Suppressor macrophage (primary cell): ENCODE data around the gene SLC10A7.

Experiments used
- DNase-seq, 4 experiments: peaks; one replicate each; pipeline ENCODE4 v3.0.0-alpha.2; 2020 to 2022

The SLC10A7 gene

DNA sequence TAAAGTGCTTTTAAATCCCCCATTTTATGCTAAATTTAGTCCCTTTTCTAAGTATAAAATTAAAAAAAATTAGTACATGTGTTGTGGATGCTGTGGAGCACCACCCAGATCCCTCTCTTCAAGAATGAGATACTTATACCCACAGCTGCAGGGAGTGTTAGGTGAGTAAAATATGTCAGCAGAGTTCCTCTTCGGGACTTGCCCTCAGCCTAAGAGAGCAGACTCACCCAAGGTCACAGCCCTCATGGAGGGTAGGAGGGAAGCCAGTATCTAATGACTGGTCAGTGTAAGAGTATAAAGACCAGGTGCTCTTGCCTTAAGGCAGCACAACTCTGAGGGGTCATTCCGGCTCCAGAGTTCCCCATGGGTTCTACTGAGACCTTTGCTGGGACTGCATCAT is 218.9 kb downstream of the SLC10A7 start:
- DNase-seq, result no peak

DNA sequence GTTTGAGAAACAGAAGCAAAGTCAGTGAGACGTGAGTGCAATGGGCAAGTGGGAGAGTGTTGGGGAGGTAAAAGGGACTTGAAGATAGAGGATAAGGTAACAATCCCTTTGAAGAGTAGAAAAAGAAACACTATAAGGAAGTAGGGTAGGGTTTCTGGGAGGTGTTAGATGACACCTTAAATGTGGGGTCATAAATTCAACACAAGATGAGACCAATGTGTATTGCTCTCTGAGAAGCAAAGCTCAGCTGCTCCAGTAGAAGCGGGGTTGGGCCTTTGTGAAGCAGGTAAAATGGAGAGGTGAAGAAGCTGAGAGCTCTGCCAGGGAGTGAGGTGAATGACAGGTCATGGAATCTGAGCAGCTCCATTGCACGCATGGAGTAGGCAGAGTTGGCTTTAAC is 222.1 kb downstream of the SLC10A7 start:
- DNase-seq, result no peak

DNA sequence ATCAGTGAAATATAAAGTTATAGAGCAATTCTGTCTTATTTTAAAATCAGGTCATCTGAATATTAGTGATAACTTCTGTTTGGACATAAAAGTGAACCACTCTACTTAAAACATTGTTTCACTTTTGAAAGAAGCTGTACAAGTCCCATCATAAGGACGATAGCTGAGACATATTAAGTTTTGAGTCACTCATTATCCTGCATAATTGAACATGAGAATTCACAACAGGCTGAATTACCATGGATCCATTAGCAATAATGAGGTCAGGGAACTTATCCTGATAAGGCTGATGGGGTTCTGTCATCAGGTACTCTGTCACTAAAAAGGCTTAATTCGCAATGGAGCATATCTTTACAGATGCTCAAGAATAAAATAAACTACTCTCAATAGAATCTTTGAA is 227.0 kb downstream of the SLC10A7 start:
- DNase-seq, result no peak

DNA sequence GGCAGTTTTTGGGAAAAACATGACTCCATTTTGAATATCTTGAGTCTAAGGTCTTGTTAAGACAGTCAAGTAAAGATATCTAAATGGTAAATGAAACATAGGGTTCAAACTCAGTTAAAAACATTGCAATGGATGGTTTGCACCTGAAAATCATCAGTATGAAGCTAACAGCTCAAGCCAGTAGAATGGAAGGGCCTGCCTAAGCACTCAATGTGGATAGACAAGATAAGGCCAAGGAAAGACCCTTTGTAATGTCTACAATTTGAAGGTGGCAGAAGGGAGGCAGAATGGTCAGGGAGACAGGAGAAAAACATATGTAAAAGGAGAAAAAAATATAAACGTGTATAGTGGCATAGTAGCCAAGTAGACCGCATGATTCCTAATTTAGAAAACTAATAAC is 229.2 kb downstream of the SLC10A7 start:
- DNase-seq, result no peak

DNA sequence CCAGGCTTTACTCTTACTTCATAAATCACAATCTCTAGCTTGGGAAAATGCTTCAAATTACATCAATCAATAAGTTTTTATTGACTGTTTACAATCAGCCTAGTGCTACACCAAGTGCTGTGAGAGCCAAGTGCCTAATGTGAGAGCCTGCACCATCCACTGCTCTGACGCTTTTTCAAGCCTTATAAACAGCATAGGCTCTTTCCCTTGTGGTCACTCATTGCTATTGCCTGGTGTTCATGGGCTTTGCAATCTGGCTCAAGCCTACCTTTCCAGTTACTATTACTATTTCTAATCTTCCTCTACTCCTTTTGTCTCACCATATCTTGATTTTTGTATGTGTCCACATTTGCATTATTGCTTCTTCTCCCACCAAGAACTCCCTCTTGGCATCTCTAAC is 230.4 kb downstream of the SLC10A7 start:
- DNase-seq, result no peak

DNA sequence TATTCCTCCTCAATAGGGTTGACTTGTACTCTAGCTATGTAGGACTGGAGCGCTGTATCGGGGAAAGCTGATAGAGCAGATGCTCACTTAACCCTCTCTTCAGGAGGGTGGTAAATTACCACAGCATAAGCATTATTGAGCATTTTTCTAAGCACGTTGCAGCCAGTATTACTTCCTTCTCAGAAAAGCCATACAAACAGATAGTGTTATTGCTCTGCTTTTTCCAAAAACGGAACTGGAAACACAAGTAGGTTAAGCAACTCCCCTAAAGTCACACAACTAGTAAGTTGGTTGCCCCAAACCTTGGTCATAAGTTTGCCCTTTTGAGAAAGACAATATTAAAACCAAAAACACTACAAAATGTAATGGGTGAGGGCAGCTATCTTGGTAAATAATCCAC is 233.5 kb downstream of the SLC10A7 start:
- DNase-seq, result peak; percentile 40 to 85 (median 66)

DNA sequence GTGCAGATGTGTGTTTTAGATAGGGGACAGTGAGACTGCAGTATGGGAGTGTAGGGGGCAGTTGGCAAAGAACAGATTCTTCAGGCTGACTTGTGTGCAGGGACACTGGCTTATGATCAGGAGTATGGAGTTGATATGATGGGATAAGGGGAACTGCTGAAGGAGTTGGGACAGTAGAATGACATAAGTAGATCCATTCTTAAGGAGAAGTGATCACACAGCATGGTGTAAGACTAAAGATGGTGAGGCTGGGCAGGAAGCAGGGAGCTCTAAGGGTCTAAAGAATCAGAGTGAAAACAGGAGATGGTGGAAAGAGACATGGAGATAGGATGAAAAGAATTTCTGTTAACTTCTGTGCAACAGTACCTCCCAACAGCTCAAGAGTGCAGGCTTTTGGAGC is 236.7 kb downstream of the SLC10A7 start:
- DNase-seq, result peak; percentile 4 to 48 (median 42)

DNA sequence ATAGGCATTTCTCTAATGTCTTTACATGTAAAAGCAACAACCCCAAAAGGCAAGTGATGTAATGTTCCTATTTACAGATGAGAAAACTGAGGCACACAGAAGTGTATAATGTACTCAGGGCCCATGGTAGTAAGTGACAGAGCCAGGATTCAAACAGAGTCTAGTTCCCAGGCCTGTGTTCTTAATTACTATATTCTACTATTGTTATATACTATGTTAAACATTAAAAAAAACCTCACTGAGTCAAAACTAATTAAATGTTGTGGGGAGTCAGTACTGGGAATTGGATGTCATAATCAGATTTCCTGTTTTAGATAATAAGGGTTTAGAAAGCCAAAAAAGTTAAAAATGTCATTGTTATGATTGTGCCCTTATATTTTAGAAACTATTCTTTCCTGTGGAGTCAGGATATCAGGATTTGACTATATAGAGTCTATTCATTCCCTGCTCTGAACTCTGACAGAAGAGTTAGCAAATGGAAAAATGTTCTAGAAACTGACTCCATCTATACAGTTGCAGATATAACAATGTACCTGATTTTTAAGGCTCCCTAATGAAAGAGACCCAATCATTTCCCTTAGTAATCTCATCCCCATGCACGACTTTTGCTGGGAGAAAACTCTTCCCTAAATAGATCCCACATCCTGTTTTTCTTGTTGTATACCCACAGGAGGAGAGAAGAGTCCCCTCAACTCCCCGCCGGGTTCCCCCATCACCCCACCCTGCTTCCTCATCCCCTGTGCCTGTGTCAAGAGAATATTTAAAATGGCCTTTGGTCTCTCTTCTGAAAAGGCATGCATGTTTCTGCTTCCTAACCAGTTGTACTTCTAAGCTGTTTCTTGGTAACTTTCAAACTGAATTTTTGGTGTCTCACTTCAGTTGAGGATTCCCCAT is 237.7 kb downstream of the SLC10A7 start:
- peak; percentile 5 to 40 (median 30) for DNase-seq

DNA sequence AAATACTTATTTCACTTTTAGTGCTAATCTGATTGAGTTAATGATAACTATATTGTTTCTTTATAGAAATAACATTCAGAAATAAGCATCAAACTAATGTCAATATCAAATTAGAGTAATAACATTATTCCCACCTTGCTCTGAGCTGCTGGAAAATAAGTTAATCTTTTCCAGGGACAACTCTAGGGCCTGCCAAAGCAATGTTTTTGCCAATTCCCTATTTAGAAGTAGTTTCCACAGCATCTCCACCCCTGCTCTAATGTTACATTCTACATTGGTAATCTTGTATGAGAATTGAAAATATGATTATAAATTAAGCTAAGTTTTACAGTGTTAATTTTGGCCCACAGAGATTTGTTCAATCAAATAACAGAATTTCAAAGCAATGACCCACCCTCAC is 239.1 kb downstream of the SLC10A7 start:
- DNase-seq, result no peak

DNA sequence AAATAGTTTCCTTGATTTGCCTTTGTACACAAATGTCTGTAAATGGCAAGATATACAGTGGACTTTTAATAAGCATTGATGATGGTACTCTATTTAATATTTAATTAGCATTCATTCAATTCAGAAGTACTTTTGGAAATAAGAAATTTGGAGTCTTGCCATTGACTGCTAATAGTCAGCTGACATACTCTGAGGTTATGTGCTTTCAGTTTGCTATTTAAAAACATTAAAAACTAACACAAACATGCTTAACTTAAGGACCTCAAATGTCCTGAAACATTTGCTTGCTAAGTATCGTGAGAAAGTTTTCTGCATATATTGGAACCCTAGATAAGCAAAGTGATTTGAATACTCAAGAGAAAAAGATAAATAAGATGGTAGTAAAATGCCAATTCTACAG is 242.8 kb downstream of the SLC10A7 start:
- no peak for DNase-seq

DNA sequence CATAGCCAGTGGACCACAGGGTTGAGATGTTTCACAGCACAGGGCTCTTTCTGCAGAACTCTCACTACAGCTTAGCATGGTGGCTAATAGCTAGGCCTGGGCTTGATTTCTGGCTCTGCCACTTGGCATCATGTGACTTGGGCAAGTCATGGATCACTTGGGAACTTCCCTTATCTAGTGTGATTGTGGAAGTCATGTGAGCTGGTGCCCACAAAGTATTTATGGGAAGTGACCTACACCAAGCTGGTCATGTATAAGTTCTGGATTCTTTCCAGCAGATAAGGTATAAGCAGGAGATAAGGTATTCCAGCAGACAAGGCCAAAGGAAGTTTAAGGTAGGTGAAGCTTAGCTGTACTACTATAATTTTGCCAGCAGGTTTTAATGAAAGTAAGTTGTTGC is 246.4 kb downstream of the SLC10A7 start:
- peak; percentile 74 to 87 (median 81) for DNase-seq

DNA sequence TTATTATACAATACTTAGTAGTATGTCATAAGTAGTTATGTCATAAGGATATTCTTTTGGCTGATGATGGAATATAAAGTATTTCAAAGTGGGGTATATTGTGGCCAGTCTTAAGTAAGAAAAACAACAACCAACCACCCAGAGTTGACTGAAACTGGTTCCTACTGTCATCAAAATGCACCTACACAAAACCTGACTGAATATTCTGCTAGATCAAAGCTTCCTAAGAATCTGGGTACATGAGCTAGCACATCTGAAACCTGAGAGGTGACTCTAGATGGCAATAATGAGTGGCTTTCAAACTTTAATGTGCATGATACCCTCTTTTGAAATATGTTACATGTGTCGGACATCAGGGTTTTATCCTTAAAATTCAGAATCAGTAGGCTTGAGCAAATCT is 247.0 kb downstream of the SLC10A7 start:
- no peak for DNase-seq

DNA sequence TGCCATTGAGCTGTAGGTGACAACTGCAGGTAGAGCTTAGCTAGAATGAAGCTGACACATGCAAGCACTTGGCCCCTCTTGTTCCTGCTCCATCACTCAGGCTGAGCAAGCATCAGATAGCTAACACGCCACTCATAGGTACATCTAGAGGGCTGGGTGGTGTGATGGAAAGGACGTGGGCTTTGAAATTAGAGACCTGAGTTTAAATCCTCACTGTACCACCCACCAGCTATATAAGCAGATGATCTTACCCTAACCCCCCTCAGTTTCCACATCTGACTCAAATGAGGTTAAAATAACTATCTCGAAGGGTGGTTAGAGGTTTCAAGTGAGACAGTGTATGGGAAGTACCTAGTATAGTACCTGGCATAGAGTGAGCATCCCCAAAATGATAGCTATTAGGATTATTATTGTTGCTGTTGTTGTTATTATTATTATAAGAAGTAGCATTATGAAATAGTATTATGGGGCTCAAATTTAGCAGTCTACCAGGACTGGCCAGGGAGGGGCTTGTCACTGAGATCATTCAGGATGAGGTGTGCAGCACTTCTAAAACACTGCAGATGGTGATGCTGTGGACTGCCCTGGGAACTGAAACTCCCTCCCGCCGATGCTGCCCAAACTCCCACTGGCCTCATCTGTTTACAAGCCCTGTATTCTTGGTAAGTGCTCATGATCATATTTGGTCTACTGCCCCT is 248.4 kb downstream of the SLC10A7 start:
- no peak for DNase-seq

DNA sequence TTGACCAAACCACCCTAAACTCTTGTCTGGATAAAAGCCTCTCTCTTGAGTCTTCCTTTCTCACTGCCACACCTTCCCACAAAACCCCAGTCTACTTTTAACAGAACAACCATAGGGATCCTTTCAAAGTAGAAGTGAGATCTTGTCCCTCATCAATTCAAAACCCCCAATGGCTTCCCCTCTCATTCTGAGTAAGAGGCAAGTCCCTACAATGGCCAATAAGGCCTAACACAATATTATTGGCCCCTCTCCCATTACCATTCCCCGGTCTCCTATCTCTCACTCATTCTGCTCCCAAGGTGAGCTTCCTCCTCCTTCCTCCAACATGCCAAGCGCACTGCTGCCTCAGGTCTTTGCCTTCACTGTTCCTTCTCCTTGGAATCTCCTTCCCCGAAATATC is 250.3 kb downstream of the SLC10A7 start:
- no peak for DNase-seq

DNA sequence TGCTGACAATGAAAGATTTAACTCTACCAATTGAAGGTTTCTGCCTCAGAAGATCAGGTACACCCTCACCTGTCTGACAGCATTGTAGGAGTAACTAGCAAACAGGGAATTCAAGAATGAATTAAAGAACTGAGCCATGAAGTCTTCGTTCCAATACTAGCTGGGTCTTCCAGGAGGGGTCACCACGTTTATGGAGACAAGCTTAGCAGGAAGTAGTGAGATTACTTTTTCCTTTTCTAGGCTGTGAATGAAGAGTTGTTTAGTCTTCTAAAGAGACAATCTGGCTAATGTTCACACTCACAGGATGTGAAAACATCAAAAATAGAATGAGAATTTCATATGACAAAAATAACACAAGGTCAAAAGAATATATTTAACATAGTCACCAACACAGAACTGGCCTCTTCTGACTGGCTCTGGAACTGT is 252.5 kb downstream of the SLC10A7 start:
- no peak for DNase-seq

DNA sequence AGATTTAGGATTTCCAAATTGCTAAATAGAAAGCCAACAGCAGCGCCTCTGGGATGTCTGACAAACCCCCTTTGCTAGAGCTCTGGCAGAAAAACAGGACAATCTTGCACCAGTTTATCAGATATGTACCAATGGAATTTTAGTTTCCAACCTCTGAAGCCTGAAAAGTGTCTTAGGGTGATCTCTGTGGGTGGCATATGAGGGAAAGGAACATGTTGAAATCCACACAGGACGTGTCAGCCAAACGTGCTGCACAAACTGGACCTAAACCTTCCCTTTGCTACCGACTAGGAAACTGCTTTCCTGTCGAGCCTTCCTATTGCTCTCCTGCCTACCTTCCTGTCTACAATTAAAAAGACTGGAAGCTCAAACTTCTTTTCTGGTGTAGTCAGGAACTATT is 253.9 kb downstream of the SLC10A7 start:
- DNase-seq, result no peak

DNA sequence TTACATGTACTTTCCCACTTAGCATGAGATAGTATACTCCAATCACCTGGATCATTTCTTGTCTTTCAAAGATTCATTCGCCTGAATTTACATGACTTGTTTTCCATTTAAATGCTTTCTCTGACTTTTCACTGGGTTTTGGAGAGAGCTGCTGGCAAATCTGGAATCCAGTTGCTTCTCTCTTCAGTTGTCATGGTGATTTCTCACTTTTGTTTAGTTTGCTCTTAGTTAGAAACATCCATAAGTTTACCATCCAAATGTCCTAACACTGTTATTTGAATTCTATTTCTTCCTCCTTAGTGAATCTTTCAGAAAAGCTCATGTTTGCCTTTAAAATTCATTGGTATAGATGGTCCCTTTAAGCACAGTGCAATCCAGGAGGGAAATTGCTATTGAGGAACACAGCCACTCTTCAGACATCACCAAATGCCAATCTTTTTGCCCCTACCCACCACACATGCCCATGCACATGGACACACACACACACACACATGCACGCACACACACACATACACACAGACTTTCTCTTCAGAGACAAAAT is 255.7 kb downstream of the SLC10A7 start:
- no peak for DNase-seq

DNA sequence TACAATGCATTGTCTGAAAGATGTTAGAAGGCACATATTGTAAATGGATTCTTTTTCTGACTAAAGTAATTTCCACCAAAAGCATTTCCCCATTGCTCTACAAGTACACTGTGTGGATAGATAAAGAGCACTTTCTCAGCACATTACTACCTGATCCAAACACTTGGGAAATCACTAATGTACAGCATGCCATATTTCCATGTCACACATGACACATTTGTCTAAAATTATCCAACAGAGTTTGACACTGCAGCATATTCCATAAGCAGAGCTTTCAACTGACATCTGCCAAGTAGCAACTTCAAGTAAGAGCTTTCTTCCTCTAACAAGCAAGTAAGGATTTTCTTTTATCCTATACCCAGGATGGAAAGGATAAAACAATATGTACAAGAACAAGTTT is 257.9 kb downstream of the SLC10A7 start:
- DNase-seq, result no peak

DNA sequence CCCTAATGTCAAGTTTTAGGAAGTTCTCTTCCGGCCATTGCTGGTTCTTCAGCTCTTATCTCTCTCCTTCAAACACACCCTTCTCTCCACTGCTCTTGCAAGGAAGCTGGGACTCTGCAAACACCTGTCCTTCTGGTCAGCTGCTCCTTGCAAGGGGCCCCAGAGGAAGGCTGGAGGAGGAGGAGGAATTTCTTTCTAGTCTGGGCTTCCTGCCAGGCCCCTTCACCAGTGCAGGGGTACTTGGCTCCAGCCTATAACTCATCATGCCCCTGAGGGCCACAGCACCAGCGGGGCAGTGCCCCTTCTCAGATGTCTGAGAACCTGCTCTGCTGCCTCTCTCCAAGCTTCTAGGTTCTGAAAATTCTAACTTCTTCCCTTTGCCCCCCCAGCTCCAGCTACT is 260.7 kb downstream of the SLC10A7 start:
- DNase-seq, result no peak

DNA sequence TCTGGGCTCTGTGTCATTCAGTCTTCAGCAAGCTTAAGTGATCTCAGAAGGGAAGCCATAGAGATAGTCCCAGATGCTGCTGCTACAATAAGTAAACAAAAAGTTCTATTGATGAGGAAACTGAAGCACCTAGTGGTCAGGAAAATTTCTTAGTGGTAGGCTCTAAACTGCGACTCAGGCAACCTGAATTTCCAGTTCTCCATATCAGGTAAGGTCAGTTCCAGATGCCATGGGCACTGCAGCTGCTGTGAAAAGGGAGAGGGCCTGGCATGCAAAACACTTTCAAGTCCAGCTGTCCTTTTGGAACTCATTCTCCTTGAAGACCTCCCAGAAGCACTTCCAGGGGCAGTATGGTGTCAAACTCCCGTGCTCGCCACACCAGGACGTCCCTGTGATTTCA is 261.2 kb downstream of the SLC10A7 start:
- DNase-seq, result no peak

DNA sequence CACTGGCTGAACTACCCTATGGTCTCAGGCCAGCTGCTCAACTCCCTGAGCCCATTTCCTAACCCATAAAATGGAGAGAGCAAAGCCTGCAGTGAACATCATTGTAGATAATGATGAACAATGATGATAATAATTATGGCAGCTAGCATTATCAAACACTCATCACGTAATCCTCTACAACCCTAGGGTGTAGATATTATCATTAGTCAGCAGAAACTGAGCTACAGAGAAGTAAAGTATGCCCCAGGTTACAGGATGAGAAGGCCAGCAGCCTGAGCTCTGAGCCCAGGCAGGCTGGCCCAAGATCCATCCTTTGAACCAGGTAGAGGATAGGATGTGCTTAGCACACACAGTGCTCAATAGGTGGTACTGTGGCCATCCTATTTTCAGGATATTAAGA is 264.2 kb downstream of the SLC10A7 start:
- DNase-seq, result no peak

DNA sequence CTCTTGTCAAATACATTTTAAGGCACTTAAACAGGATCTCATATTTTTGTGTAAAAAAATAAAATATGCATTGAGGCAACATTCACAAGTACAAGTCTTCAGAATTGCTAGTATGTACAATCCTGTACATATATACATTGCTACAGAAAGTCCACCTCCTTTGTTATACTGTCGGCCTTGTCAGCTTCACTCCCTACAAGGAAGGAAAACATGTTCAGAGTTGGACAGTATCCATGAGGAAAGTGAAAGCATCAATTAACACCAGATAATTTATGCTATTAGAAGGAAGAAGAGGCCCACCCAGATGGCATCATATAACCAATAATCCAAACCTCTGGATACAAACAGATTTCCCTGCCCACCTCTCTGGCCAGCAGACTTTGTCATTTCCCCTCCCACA is 265.4 kb downstream of the SLC10A7 start:
- no peak for DNase-seq

DNA sequence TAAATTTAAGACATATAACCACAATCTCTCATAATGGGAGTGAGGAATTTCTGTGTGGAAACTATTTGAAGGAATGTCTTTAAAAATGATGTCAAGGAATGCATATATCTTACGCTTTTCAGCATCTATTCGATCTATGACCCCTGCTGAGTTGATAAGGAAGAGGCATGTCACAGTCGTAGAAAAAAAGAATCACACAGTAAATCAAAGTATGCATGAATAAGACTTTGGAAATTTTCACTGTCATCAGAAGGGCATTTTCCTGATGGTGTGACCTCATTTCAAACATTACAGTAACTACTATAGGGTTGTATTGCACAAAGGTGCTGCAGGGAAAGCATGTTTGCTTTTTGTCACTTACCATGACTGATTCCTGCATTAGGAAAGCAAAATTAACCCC is 265.9 kb downstream of the SLC10A7 start:
- no peak for DNase-seq

DNA sequence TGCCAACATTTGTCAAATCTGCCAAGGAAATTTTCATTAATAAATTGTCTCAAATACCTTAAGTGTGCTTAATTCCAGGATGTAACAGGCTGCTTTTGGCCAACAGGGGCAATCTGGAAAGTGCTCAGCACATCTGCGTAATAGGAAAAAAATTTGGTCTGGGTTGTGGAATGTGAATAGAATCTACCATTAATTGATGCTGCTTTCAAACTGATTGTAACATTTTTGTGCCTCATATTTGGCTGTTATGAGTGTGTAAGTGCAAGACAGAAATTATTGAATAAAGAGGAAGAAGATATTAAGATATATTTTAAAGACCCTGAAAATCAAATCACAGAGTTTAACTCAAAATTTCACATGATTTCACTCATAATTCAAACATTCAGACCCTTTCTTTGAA is 266.3 kb downstream of the SLC10A7 start:
- no peak for DNase-seq
